Measurements from ENCODE around the gene ANKRD11. TPM values are rescaled to one million over a fixed set of nuclear protein-coding genes. Genes with fewer than 3 reads are reported as not detected.

Gene ANKRD11
- total and polyA plus RNA-seq, 2 donors (not counting 3 experiments of a cell fraction or from before 2014, with no cell fraction given) = 55.8 to 191 TPM

DNA sequence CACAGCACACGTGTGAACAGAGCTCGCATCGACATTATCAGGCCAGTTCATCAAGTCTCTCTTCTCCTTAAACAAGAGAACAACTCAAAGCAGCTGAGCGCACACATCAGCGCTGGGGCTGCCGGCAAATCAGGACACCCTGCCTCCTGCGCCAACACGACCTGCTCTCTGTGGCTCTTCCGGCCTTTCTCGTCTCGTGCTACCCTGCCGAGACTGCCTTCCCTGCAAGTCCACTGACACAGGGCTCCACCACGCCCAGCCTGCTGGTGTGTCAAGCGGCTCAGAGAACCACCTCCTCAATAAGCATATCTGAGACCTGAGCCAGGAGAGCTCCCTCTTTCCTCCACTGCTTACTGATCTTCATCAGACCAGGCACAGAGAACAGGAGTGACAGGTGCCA is 176.0 kb downstream of the ANKRD11 start:
- no peak for FAIRE-seq
- Histone ChIP-seq H3K9me3 (replicated peaks; ENCODE audit: control insufficient read depth, insufficient read depth, low read length) (no peaks in the 10 kb centered on the region), H3K4me3 (replicated peaks in 1 of 3; ENCODE audit: insufficient read depth in 1 of 3, low read depth in 1 of 3, low read length in 3 of 3) (no peak overlapping the region), H3K27ac (ENCODE audit: insufficient read depth, low read depth, low read length) (peak overlapping the region; percentile 77), H3K79me2 (ENCODE audit: control insufficient read depth, insufficient read depth, low read length) (peaks cover 94% of the 10 kb centered on the region), H3K4me1 (ENCODE audit: control insufficient read depth, extremely low read depth, insufficient read depth, low read length) (peaks cover 49% of the 10 kb centered on the region), H4K20me1 (replicated peaks; ENCODE audit: control insufficient read depth, extremely low read depth, insufficient read depth, low read length) (no peaks in the 10 kb centered on the region), H3K36me3 (ENCODE audit: control insufficient read depth in 2 of 2, extremely low read depth in 1 of 2, insufficient read depth in 2 of 2, low read length in 2 of 2) (peaks cover 0 to 12% of the 10 kb centered on the region in 2 experiments), H3K4me2 (ENCODE audit: insufficient read depth, low read length) (no peak overlapping the region), H3K9ac (replicated peaks; ENCODE audit: extremely low read depth, insufficient read depth, low read length) (no peak overlapping the region), H2AFZ (ENCODE audit: low read depth, low read length) (no peak overlapping the region), H3K9me1 (replicated peaks; ENCODE audit: control insufficient read depth, extremely low read depth, insufficient read depth, low read length) (no peaks in the 10 kb centered on the region), H3K27me3 (ENCODE audit: control insufficient read depth in 2 of 2, insufficient read depth in 2 of 2, low read length in 2 of 2) (no peaks in the 10 kb centered on the region)
- CTCF ChIA-PET = interaction anchor here (1.1 to 2.1 kb wide), 3 partner anchors 21 to 194 kb away, joined by 3 to 6 read pairs (median 5); partner anchors contain the start of gene SPG7
- dilution Hi-C loops (cut with MboI; ENCODE audit: extremely low pct_ligation_motif_present, low sequenced_read_pairs) = no loop called here
- intact Hi-C loops (cut with micrococcal nuclease) = no loop called here
- POLR2A ChIA-PET = no interaction called here
- no TSS peak for BruUV-seq (replicated peaks)
- DNase-seq (ENCODE audit: low read depth, low spot score) = no peak
- TF ChIP-seq POLR2A (IDR thresholded peaks at IDR 0.05; ENCODE audit: low read depth, low read length) (no peak), MYC (IDR thresholded peaks at IDR 0.05; ENCODE audit: low read depth, low read length) (no peak), JUN (IDR thresholded peaks at IDR 0.05; ENCODE audit: borderline replicate concordance, insufficient read depth, insufficient read length, low read depth) (no peak), POLR2AphosphoS5 (IDR thresholded peaks at IDR 0.05; ENCODE audit: insufficient read depth, low read depth, low read length) (no peak), FOS (IDR thresholded peaks at IDR 0.05; ENCODE audit: borderline replicate concordance, insufficient read depth, low read length) (no peak), EZH2 (IDR thresholded peaks at IDR 0.05; ENCODE audit: borderline replicate concordance, low read depth, low read length, severe bottlenecking) (no peak), GATA2 (IDR thresholded peaks at IDR 0.05; ENCODE audit: insufficient read depth, insufficient read length, low read depth, low read length) (no peak)
- TF ChIP-seq, protein P1, sequence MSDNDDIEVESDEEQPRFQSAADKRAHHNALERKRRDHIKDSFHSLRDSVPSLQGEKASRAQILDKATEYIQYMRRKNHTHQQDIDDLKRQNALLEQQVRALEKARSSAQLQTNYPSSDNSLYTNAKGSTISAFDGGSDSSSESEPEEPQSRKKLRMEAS (IDR thresholded peaks at IDR 0.05; ENCODE audit: insufficient read depth, insufficient read length) = no peak
- TF ChIP-seq, protein P2, sequence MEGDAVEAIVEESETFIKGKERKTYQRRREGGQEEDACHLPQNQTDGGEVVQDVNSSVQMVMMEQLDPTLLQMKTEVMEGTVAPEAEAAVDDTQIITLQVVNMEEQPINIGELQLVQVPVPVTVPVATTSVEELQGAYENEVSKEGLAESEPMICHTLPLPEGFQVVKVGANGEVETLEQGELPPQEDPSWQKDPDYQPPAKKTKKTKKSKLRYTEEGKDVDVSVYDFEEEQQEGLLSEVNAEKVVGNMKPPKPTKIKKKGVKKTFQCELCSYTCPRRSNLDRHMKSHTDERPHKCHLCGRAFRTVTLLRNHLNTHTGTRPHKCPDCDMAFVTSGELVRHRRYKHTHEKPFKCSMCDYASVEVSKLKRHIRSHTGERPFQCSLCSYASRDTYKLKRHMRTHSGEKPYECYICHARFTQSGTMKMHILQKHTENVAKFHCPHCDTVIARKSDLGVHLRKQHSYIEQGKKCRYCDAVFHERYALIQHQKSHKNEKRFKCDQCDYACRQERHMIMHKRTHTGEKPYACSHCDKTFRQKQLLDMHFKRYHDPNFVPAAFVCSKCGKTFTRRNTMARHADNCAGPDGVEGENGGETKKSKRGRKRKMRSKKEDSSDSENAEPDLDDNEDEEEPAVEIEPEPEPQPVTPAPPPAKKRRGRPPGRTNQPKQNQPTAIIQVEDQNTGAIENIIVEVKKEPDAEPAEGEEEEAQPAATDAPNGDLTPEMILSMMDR (IDR thresholded peaks at IDR 0.05; ENCODE audit: extremely low read depth in 1 of 2, insufficient read depth in 1 of 2, low read depth in 1 of 2, low read length in 2 of 2) = no peak
